ENCODE data around the gene STOX2.

STOX2 gene

DNA sequence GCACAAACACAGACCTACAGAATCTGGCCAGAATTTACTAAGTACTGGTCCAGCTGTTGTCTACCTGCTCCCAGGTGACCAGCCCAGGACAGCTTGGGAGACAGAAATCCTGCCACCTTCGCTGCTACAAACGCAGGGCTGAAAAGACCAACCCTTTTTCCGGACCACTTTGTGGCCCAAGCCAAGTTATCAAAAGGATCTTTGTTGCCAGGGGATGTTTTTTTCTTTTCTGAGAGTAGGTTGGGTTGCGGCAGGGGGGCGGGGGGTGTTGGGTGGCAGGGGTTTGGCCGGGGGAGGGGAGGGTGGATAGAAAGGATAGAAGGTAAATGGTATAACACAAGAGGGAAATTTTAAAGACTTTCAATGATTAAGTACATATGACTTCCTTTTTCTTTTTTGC is 63.4 kb downstream of the STOX2 start:
- intact Hi-C loops (cut with DNase I) = no loop called here

GRCh38 chr4:183968931-183969330 is 63.8 kb downstream of the STOX2 start:
- intact Hi-C loops (cut with DNase I) = no loop called here
- no peak for DNase-seq

More for the DNA sequence above, 63.4 kb downstream of the STOX2 start:
- no peak for DNase-seq

DNA sequence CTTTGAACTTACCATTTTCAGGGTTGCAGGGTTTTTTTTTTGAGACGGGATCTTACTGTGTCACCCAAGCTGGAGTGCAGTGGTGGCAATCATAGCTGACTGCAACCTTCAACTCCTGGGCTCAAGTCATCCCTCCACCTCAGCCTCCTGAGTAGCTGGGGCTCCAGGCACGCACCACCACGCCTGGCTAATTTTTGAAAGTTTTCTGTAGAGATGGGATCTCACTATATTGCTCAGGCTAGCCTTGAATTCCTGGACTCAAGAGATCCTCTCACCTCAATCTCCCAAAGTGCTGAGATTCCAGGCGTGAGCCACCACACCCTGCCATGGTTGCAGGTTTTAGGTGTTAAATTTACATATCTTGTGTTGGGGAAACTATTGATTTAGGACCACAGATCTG is 64.5 kb downstream of the STOX2 start:
- no peak for DNase-seq
- intact Hi-C loops (cut with DNase I) = no loop called here

DNA sequence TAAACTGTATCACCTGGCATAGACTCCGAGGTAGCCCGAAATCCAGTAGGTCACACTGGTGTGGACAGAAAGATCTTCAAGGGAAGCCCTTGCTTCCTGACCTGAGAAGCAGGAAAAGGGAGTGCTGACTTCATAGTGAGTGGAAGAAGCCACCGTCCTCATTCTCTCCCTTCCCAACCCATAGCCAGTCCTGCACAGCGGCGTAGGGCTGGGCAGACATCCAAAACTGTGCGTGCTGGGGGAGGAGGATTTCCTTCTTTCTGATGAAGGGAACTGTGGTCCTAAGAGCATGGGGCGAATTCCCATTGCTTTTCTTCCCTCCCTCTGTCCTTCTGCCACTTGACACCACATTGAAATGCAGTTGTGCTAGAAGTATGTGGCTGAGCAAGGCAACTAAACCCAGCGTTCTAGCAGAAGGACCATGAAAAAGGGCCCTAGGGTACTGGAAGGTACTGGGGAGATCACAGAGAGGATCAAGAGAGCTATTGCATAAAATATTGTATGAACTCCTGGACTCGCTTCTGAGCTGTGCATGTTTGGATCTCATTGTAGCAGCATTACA is 66.9 kb downstream of the STOX2 start:
- intact Hi-C loops (cut with DNase I) = no loop called here
- DNase-seq = peak in 28 of 42 donors; percentile 13 to 83 (median 56)

DNA sequence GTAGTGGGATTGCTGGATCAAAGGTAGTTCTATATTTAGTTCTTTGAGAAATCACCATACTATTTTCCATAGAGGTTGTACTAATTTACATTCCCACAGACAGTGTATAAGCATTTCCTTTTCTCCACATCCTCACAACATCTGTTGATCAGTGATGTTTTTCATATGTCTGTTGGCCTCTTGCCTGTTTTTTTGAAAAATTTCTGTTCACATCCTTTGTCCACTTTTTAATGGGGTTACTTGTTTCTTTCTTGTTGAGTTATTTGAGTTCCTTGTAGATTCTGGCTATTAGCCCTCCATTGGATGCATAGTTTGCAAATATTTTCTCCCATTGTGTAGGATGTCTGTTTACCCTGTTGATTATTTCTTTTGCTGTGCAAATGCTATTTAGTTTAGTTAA is 72.6 kb downstream of the STOX2 start:
- intact Hi-C loops (cut with DNase I) = no loop called here
- no peak for DNase-seq

- intact Hi-C loops (cut with DNase I) = no loop called here
- DNase-seq = peak in 15 of 42 donors; percentile 21 to 75 (median 38)
These were observed 79.5 kb downstream of the STOX2 start for GRCh38 chr4:183984566-183984965.

DNA sequence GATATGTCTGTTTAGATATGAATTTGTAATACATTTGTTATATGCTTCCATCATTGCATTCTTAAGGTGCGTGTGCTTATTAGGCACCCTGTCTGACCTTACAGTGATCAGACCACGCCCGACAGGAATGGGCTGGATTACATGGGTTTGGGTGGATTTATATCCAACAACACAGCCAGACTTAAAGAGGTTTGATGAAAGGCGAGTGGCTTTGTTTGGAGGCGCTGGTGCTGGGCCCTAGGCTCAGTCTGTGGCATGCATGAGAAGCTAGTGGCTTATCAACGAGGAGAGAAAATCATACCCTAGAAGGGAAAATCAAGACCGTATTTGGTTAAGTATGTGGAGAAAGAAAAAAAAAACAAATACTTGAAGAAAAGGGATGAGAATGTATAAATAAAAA is 80.7 kb downstream of the STOX2 start:
- no peak for DNase-seq
- intact Hi-C loops (cut with DNase I) = no loop called here

DNA sequence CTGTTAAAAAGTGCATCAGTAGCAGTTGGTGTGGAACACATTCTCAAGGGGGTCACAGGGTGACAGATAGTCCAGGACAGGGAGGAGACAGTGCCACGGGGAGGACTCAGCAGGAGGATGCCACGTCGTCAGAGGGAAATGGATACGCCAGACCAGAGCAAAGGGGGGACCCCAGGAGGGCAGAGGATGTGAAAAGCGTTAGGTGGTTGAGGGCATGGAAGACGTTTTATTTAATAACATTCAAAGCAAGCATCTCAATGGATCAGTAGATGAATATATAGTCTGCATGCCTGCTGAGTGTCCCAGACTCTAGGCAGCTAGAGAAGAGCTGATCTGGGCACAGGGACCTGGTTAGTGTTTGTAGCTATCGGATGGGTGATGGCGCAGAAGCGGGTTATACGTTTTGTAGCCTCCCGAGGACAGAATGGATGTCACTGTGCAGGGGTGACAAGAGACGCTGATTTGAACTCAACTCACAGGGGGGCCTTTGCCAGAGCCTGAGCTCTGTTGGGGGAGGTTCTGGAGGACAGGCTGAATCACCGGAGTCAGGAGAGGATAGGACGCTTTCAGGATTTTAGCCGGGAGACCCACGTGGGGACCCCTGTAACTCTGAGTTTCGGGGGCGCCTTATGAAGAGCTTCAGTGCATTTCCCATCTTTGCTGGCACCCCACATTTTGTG is 81.3 kb downstream of the STOX2 start:
- DNase-seq = peak in 2 of 42 donors; percentile 30 to 31
- intact Hi-C loops (cut with DNase I) = no loop called here

- peak; percentile 62 to 91 (median 82) for DNase-seq
- intact Hi-C loops (cut with DNase I) = no loop called here
These were observed 82.2 kb downstream of the STOX2 start for GRCh38 chr4:183986971-183987946.

GRCh38 chr4:183987987-183988392 is 82.9 kb downstream of the STOX2 start:
- intact Hi-C loops (cut with DNase I) = no loop called here
- peak; percentile 57 to 97 (median 84) for DNase-seq

DNA sequence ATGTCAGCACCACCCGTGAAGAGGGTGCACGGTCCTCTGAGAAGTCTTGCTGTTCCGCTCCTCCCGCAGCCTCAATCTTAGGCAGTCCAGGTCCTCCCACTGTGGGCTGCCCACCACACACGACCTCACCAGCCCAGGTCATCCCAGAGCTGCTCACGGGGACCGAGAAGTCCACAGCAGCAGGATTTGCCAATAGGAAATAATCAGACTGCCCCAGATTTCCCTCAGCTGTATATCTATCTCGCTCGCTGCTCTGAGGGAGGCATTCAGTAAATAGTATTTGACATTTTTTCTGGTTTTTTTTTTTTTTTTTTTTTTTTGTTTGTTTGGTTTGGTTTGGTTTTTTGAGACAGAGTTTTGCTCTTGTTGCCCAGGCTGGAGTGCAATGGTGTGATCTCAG is 83.8 kb downstream of the STOX2 start:
- no peak for DNase-seq
- intact Hi-C loops (cut with DNase I) = no loop called here

DNA sequence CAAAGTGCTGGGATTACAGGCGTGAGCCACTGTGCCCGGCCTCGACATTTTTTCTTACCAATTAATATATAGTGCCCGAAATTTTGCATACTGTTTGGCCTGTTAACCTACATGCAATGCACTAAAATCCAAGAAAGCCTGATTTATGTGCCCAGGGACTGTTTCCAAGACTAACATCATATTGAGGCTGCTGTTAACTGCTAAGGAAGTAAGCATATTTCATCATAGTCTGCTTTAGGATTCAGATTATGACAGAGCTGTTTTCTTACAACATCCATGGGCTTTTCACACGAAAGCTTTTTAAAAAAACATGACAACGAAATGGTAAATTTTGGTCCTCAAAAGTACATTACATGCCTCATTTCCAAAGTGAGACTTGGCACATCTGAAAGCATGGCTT is 84.4 kb downstream of the STOX2 start:
- intact Hi-C loops (cut with DNase I) = no loop called here
- no peak for DNase-seq

GRCh38 chr4:183989931-183990330 is 84.8 kb downstream of the STOX2 start:
- intact Hi-C loops (cut with DNase I) = no loop called here
- no peak for DNase-seq

DNA sequence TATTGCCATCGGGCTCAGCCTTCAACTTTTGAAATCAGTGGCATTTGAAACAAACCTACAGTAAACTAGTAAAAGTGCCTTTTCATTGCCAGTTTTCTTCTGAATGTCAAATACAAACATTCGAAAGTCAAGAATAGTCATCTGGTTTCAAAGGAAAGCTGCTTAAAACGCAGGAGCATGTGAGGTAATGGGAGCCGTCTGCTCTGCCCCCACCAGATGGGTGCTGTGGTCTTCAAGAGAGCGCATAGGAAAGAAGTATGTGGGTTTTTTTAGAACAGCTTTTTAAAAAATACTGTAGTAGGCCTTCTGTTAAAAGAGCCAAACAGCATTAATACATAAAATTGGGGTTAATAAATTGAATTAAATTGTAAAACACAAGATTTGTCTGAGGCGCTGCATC is 88.6 kb downstream of the STOX2 start:
- intact Hi-C loops (cut with DNase I) = no loop called here
- no peak for DNase-seq

- no peak for DNase-seq
These were observed 90.5 kb downstream of the STOX2 start for GRCh38 chr4:183995570-183995969.

DNA sequence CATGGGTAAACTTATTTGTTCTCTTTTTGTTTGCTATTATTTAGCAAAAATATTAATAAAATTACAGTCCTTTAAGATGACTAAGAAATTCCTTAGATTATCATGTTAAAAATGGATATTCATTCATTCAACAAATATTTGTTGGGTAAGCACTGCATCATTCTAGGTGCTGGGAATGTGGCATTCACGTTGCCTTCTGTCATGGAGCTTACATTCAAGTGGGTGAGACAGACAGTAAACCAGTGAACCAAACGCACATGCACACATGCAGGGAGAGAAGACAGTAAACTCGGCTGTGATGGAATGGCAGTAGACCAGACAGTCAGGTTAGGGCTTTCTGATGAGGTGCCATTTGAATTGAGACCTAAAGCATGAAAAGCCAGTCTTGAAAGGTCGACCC is 91.8 kb downstream of the STOX2 start:
- no peak for DNase-seq
- intact Hi-C loops (cut with DNase I) = no loop called here

More at GRCh38 chr4:183995570-183995969, 90.5 kb downstream of the STOX2 start:
- intact Hi-C loops (cut with DNase I) = no loop called here

DNA sequence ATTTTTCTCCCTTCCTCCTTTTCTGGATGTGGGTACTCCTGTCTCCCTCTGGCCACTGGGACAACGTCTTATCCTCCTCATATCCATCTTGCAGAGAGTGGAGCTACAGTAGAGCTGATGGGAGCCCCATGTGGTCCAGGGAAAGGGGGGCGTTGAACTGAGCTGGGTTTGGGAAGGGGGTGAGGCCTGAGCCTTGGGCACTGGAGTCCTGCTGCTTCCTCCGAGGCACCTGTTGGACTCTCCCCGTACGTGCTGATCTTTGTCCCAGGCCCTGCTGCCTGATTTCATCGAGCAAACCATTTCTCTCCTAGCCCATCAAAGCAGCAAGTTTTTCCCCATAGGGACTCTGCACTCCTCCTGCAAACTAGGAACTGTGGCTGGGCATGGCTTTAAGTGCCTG is 94.3 kb downstream of the STOX2 start:
- DNase-seq = no peak
- intact Hi-C loops (cut with DNase I) = no loop called here

DNA sequence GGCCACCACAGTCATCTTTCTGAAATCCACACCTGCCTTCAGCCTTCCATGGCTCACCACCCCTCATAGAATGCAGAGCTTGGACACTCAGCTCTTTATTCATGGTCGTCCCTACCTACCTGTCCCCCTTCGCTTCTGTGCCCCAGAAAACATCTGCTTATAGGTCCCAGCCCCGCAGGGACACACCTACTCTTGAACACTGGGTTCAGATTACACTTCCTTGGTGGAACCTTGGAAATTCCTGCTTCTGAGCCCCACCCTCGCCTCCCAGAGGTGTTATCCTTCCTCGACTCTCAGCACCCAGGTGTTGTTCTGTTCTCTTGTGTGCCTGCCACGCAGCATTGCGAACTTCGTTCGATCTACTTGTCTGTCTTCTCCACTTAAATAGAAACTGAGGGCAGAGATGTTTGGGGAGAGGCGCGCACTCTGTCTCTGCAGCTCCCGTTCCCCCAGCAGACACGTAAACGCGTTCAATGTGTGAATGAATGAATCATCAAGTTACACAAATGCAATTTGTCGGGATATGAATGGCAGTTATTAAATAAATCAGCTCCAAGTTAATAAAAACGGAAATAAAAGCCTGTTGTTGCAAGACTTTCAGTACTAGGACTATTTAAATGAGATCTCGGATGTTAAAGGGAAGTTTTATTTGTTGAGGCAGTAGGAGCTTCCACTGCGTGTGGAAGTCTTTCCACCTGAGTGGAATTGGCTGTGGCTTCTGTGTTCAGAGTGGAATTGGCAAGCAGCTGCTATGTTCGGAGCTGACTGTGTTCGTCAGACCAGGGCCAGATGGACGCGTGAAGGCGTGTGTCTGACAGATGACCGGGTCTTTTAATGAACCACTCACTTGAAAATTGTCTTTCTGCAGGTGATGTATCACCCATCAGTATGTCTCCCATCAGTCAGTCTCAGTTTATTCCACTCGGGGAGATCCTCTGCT is 95.6 kb downstream of the STOX2 start:
- peak in 28 of 42 donors; percentile 16 to 85 (median 46) for DNase-seq
- intact Hi-C loops (cut with DNase I) = no loop called here

DNA sequence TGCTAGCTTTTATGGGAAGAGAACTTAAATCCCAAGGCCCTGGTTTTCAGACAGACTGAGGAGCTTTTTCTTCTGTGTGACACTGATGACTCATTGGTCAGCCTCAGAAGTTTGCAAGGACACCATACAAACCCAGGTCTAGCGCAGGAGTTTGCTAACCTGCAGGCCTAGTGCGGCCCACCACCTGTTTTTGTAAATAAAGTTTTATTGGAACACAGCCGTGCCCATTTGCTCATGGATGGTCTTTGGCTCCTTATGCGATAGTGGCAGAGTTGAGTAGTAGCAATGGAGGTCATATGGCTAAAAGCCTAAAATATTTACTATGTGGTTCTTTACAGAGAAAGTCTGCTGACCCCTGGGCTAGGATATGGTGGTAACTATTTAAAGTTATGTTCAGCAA is 98.3 kb downstream of the STOX2 start:
- intact Hi-C loops (cut with DNase I) = no loop called here
- DNase-seq = no peak

Measured in head of caudate nucleus (tissue), 42 donors.